Stimulated activated CD8-positive, alpha-beta memory T cell treated with anti-CD3 and anti-CD28 coated beads, Interleukin-7, amount 100 ng/mL, for 48 hours (primary cell): ENCODE data around the gene ARID5A.
"Not testable (repeated sequence)": the region's sequence is repeated elsewhere in the genome, so short reads cannot be mapped to it uniquely, and the experiment has no call there.

Source experiments
- DNase-seq, 2 donors: peaks; one replicate each; pipeline ENCODE4 v3.0.0-alpha.2; 2020; ENCODE audit warnings: low read depth in 1 of 2; ENCODE audit errors: extremely low read depth in 1 of 2

The ARID5A gene, protein sequence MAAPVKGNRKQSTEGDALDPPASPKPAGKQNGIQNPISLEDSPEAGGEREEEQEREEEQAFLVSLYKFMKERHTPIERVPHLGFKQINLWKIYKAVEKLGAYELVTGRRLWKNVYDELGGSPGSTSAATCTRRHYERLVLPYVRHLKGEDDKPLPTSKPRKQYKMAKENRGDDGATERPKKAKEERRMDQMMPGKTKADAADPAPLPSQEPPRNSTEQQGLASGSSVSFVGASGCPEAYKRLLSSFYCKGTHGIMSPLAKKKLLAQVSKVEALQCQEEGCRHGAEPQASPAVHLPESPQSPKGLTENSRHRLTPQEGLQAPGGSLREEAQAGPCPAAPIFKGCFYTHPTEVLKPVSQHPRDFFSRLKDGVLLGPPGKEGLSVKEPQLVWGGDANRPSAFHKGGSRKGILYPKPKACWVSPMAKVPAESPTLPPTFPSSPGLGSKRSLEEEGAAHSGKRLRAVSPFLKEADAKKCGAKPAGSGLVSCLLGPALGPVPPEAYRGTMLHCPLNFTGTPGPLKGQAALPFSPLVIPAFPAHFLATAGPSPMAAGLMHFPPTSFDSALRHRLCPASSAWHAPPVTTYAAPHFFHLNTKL

GRCh38 chr2:96536445-96537065 is at the start of gene ARID5A:
ARID5A (plus strand) TSS chr2:96536752; CDS start chr2:96536827, 75 bp downstream.
- DNase-seq: peak; percentile 85 to 93

GRCh38 chr2:96489261-96489660 is 47.3 kb upstream of the ARID5A start:
- DNase-seq: no peak

GRCh38 chr2:96489663-96490062 is 46.9 kb upstream of the ARID5A start:
- DNase-seq: no peak

- DNase-seq: no peak
These were observed 44.6 kb upstream of the ARID5A start for GRCh38 chr2:96491860-96492497.

- no peak for DNase-seq
These were observed 43.5 kb upstream of the ARID5A start for GRCh38 chr2:96493072-96493471.

DNA sequence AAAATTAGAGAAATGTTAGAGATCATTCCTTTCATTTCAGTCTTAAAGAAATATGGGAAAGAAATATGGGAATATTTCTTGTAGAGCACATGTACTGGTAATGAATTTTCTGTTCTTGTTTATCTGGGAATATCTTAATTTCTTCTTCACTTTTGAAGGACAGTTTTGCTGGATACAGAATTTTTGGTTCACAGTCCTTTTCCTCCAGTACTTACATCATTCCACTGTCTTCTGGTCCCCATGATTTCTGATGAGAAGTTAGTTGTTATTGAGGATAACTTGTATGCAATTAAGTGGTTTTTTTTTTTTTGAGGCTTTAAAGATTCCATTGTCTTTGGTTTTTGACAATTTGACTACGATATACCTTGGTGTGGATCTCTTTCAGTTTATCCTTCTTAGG is 42.4 kb upstream of the ARID5A start:
- no peak for DNase-seq

- DNase-seq: no peak
These were observed 40.4 kb upstream of the ARID5A start for GRCh38 chr2:96495982-96496629.

- no peak for DNase-seq
These were observed 38.5 kb upstream of the ARID5A start for GRCh38 chr2:96498021-96498431.

DNA sequence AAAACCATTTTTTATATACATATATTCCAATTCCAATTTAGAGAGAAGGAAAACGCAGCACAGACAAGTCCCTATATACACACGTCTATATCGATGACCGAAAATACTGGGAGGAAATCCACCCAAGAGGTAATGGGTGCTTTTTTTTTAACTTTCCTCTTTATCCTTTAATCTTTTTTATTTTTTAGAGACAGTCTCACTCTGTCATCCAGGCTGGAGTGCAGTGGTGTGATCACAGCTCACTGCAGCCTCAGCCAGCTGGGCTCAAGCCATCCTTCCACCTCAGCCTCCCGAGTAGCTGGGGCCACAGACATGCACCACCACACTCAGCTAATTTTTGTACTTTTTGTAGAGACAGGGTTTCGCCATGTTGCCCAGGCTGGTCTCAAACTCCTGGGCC is 37.9 kb upstream of the ARID5A start:
- DNase-seq: not testable (repeated sequence)

DNA sequence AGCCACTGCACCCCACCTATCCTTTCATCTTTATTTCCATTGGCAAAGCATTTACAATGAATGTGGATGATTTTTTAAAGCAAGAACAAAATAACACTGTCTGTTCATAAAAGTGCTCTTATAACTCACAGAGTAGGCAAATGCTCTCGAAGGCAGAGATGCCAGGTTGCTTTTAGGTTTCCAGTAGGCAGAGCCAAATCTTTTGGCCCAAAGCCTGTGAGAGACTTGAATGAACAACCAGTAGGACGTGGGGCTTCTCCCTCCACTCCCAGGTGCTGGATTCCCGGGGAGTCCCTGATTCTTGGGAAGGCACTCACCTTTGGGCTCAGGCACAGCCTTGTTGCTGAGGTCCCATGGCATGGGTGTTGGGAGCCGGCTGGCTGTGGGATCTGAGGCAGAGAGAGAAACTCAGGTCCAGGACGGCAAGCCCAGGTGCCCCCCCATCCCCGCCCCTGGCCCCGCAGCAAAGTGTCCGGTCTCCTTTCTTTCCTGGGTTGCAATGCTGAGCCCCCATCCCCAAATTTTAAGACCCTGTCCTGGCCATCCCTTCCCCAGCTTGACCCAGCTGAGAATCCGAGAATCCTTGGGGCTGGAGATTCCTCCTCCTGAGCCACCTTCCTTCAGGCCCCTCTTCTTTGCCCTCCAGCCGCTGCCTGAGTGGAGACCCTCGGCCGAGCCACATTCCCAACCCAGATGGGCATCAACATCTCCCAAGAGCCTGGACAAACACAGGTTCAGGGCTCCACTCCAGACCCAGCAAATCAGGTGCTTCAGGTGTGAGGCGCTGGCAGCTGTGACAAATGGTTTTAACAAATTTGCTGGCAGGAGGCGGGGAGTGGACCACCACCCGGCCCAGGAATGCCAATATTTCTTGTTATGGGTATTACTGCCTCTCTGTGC is 37.2 kb upstream of the ARID5A start:
- DNase-seq: no peak

DNA sequence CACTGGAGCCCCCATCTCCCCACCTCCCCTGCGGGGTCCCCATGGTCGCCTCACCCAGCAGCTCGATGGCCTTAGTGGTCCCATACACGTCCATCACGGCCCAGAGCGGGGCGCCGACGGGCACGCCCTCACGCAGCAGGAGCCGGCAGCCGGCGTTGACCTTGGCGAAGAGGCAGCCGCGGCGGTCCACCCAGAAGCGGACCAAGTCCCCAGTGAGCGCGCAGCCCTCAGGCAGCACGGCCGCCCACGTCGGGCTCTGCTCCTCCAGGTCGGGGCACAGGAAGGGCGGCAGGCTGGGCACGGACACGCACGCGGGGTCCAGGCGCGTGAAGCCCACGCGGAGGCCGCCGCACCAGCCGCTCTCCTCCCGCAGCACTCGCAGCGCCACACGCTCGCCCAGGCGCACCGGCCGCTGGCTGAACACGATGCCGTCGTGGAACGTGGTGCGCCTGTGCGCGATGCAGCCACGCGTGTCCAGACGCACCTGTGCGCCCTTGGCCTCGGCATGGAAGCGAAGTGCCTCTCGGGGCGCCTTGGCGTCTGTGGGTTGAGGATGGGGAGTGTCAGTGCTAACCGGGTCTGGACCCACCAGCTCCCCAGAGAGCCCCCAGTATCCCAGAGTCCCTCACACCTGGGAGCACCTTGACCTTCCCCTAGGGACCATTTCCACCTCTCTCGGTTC is 36.0 kb upstream of the ARID5A start:
- no peak for DNase-seq

DNA sequence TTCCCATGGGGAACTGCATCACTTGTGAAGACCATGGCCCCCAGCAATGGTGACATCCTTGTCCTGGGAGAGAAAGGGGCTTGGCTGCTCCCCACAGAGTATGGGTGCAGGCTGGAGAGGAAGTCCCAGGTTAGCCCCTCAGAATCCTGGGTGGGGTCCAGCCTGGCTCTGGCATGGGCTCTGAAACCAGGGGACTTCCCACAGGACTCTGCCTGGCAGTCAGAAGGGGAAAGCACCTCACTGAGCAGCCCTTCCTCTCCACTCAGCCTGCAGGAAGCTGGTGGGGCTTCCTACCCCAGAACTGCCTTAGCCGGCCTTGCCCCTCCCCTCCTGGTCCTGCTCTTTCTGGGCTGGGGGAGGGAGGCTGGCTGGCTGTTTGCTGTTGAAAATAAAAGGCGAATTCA is 35.1 kb upstream of the ARID5A start:
- DNase-seq: no peak

DNA sequence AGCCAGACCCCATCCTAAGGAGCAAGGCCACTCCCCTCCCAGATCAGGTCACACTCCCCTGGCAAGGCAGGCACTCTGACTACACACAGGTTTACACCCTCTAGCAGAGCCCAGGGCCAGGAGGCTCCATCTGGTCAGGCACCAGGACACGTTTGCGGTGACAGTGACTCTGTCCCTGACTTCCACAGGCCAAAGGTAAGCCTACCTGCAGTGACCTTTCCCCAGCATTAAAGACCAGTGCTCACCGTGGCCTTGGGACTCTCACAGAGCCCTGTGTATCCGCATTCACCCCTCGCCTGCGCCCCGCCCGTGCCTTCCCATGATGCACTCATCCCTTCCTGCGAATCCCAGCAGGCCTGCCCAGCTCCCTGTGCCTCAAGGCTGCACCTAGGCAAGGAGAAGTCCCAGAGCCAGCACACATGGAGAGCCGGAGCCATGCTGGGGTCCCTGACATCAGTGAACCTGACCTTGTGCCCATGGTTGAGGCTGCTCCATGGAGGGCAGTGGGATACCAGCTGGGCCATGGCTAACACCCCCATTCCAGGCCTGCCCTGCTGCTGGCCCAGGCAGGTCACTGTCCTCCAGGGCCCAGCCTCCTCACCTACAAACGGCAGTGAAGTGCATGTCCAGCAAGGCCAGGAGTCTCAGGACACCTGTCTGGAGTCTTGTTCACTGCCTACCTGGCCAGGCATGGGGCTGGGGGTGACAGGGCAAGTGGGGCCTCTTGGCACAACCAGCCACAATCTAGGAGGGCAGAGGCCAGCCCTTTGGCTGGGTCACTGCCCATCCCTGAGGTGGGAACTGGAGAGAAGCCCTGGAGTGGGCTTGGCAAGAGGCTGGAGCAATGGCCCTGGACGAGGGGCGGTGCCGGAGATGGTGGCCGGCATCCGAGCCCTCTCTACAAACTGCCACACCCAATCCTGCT is 34.4 kb upstream of the ARID5A start:
- no peak for DNase-seq

GRCh38 chr2:96502891-96503636 is 33.5 kb upstream of the ARID5A start:
- no peak for DNase-seq

GRCh38 chr2:96503637-96504243 is 32.8 kb upstream of the ARID5A start:
- DNase-seq: no peak

DNA sequence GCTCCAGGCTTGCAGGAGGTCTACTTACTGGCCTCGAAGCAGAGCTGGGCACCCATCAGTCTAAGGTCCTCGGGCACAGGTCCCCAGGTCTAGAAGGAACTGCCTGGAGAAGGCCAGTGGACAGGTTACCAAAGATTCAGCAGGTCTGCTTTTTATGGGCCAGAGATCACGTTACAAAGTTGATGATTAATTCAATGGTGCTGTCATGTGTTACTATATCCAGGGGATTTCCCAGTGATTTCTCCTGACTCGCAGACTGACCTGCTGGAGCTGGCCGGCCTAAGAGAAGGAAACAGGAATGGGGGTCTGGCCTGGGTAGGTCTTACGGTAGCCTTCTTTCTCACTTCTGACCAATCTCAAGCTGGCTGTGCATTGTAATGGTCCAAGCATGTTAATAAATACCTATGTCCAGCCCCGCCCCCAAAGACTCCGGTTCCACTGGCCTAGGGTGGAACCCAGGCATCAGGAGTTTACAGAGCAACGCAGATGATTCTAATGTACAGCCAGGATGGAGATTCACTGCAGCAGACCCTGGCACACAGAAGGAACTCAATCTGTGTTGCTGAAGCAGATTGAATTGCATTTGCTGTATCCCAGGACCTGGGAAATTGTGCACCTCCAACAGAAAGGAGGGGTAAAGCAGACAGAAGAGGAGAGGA is 31.2 kb upstream of the ARID5A start, which contains the start of gene NEURL3:
Gene NEURL3, minus strand, starts transcription at position 127 of the 659 bp plus-strand sequence. Its CDS starts 71 bp downstream, at position 56.
- no peak for DNase-seq
